OCI-LY1 (cell line): ENCODE data around the gene MARCHF9.

Experiments used
- H2AFZ ChIP-seq: fragments of 200-600 bp; sonication (generic), shearing (Covaris generic); 2 replicates; pipeline ENCODE4 v1.6.0; 2014; ENCODE audit warnings: antibody characterized with exemption, mild to moderate bottlenecking, low read length
- H3F3A ChIP-seq: fragments of 200-600 bp; sonication (generic), shearing (Covaris generic); 2 replicates; pipeline ENCODE4 v1.6.0; 2014; ENCODE audit warnings: mild to moderate bottlenecking, antibody characterized with exemption, low read length, moderate library complexity; ENCODE audit not compliant: insufficient read depth
- H3K27ac ChIP-seq: fragments of 200-600 bp; sonication (generic); 2 replicates; pipeline ENCODE4 v1.5.1; 2014; ENCODE audit warnings: low read length, mixed run types, mild to moderate bottlenecking, low read depth; ENCODE audit not compliant: poor library complexity, severe bottlenecking
- H3K27me3 ChIP-seq: fragments of 200-600 bp; sonication (generic); 2 replicates; pipeline ENCODE4 v1.6.0; 2014; ENCODE audit warnings: antibody characterized with exemption, mild to moderate bottlenecking, low read length, moderate library complexity; ENCODE audit not compliant: insufficient read depth
- H3K36me3 ChIP-seq: fragments of 200-600 bp; sonication (generic); 2 replicates; pipeline ENCODE4 v1.6.1; 2014; ENCODE audit warnings: mild to moderate bottlenecking, antibody characterized with exemption, low read length, moderate library complexity, mixed read lengths; ENCODE audit not compliant: insufficient read depth
- H3K4me1 ChIP-seq: fragments of 200-600 bp; sonication (generic); 2 replicates; pipeline ENCODE4 v1.5.1; 2014; ENCODE audit warnings: mild to moderate bottlenecking, low read length, moderate library complexity; ENCODE audit not compliant: insufficient read depth, severe bottlenecking
- H3K4me2 ChIP-seq: fragments of 200-600 bp; sonication (generic), shearing (Covaris generic); 2 replicates; pipeline ENCODE4 v1.6.1; 2014; ENCODE audit warnings: low read length
- H3K4me3 ChIP-seq: fragments of 200-600 bp; sonication (generic); 2 replicates; pipeline ENCODE4 v1.5.1; 2014; ENCODE audit warnings: low read length, low read depth, mild to moderate bottlenecking, mixed read lengths; ENCODE audit not compliant: poor library complexity, severe bottlenecking
- H3K79me2 ChIP-seq: fragments of 200-600 bp; shearing (Covaris generic); 2 replicates; pipeline ENCODE4 v1.6.1; 2016; ENCODE audit warnings: mixed run types, low read length, mixed read lengths; ENCODE audit not compliant: insufficient read depth
- H3K9ac ChIP-seq: fragments of 200-600 bp; sonication (generic), shearing (Covaris generic); 2 replicates; pipeline ENCODE4 v1.6.1; 2014; ENCODE audit warnings: mild to moderate bottlenecking, low read length, mixed read lengths
- H3K9me2 ChIP-seq: fragments of 200-600 bp; sonication (generic), shearing (Covaris generic); 2 replicates; pipeline ENCODE4 v1.6.1; 2014; ENCODE audit warnings: low read depth, mild to moderate bottlenecking, low read length, mixed read lengths
- H3K9me3 ChIP-seq: fragments of 200-600 bp; shearing (Covaris generic); 2 replicates; pipeline ENCODE4 v1.6.1; 2014; ENCODE audit warnings: low read length, mixed read lengths
- H4K20me1 ChIP-seq: fragments of 200-600 bp; sonication (generic), shearing (Covaris generic); 2 replicates; pipeline ENCODE4 v1.6.0; 2016; ENCODE audit warnings: mild to moderate bottlenecking, low read length; ENCODE audit not compliant: insufficient read depth
- EZH2 ChIP-seq: fragments of 200-600 bp; sonication (generic), shearing (Covaris generic); IDR thresholded peaks from 2 replicates; pipeline ENCODE4 v1.8.0; 2017; ENCODE audit warnings: borderline replicate concordance, mixed run types, mild to moderate bottlenecking, antibody characterized with exemption, low read length, moderate library complexity, mixed read lengths
- TF ChIP-seq, protein P1 (sequence below): fragments of 200-600 bp; sonication (generic), shearing (Covaris generic); IDR thresholded peaks from 2 replicates; pipeline ENCODE4 v1.5.1; 2017; ENCODE audit warnings: mild to moderate bottlenecking, antibody characterized with exemption, low read length, moderate library complexity, mixed read lengths

The MARCHF9 gene

DNA sequence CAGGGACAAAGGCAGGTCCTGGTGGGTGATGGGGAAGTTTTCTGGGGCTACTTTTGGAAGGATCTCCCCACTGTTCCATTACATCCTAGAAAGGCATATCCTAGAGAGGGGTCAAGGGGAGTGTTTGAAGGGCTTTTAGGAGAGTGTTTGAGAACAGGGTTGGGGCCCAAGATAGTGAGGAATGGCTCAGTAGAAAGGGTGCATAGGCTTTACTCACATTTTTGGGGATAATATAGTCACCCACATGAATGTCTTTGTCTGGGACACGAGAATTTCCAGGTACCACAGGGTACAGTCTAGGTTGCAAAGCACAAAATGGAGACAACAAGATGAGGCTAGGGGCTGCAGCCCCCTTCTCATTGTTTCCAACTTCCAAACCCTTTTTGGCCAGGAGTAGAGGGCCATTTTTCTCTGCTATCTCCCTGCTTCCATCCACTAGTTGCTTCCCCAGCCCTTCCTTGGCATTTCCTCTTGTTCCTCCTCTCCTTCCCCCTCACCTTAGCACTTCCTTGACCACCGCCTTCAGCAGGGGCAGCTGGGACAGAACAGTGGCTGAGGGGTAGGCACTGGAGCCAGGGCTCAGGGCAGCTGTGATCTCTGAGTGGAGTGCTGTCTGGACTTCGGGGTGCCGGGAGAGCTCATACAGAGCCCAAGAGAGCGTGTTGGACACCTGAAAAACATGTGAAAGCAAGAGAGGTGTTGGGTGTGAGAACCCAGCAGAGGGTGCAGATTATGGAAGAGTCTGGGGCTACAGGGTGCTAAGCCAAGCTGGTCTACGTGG is 9.2 kb downstream of the MARCHF9 start:
- Histone ChIP-seq H3K36me3 (peaks cover 25% of the 10 kb centered on the region), H3K4me2 (no peak overlapping the region)

DNA sequence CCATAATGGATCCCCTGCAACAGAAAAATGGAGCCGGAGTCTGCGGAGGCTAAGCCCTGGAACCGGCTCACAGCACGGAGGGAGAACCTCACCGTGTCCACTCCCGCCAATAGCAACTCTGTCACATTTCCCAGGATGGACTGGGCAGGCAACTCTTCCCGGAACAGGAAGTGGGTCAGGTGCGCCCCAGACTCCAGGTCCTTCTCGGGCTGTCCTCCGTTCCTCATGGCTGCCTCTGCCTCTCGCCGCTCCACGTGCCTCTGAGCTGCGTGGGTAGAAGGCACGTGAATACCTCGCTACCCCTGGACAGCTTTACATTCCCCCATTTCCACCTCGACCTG is 9.7 kb downstream of the MARCHF9 start:
- Histone ChIP-seq H3K79me2 (no peaks in the 10 kb centered on the region), H3K27ac (no peak overlapping the region), H4K20me1 (no peaks in the 10 kb centered on the region), H3K9ac (peak overlapping the region; percentile 36; the same call in 1 of the 2 replicates), H3K9me2 (no peaks in the 10 kb centered on the region), H3K36me3 (peaks cover 26% of the 10 kb centered on the region), H2AFZ (no peak overlapping the region), H3K4me3 (peak overlapping the region; percentile 47), H3K4me1 (peaks cover 20% of the 10 kb centered on the region), H3K9me3 (no peaks in the 10 kb centered on the region), H3F3A (no peaks in the 10 kb centered on the region), H3K27me3 (peaks cover 24% of the 10 kb centered on the region), H3K4me2 (peak overlapping the region; percentile 66)
- no peak for TF ChIP-seq EZH2
- TF ChIP-seq, protein P1, sequence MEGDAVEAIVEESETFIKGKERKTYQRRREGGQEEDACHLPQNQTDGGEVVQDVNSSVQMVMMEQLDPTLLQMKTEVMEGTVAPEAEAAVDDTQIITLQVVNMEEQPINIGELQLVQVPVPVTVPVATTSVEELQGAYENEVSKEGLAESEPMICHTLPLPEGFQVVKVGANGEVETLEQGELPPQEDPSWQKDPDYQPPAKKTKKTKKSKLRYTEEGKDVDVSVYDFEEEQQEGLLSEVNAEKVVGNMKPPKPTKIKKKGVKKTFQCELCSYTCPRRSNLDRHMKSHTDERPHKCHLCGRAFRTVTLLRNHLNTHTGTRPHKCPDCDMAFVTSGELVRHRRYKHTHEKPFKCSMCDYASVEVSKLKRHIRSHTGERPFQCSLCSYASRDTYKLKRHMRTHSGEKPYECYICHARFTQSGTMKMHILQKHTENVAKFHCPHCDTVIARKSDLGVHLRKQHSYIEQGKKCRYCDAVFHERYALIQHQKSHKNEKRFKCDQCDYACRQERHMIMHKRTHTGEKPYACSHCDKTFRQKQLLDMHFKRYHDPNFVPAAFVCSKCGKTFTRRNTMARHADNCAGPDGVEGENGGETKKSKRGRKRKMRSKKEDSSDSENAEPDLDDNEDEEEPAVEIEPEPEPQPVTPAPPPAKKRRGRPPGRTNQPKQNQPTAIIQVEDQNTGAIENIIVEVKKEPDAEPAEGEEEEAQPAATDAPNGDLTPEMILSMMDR = no peak

More for the DNA sequence above, 9.2 kb downstream of the MARCHF9 start:
- Histone ChIP-seq H4K20me1 (no peaks in the 10 kb centered on the region), H3K4me3 (no peak overlapping the region), H2AFZ (no peak overlapping the region), H3K27ac (no peak overlapping the region), H3K9ac (no peak overlapping the region), H3K79me2 (no peaks in the 10 kb centered on the region), H3K9me2 (no peaks in the 10 kb centered on the region), H3F3A (no peaks in the 10 kb centered on the region), H3K9me3 (no peaks in the 10 kb centered on the region), H3K27me3 (peaks cover 24% of the 10 kb centered on the region), H3K4me1 (peaks cover 20% of the 10 kb centered on the region)
- no peak for TF ChIP-seq EZH2
- TF ChIP-seq, protein P1 = no peak

DNA sequence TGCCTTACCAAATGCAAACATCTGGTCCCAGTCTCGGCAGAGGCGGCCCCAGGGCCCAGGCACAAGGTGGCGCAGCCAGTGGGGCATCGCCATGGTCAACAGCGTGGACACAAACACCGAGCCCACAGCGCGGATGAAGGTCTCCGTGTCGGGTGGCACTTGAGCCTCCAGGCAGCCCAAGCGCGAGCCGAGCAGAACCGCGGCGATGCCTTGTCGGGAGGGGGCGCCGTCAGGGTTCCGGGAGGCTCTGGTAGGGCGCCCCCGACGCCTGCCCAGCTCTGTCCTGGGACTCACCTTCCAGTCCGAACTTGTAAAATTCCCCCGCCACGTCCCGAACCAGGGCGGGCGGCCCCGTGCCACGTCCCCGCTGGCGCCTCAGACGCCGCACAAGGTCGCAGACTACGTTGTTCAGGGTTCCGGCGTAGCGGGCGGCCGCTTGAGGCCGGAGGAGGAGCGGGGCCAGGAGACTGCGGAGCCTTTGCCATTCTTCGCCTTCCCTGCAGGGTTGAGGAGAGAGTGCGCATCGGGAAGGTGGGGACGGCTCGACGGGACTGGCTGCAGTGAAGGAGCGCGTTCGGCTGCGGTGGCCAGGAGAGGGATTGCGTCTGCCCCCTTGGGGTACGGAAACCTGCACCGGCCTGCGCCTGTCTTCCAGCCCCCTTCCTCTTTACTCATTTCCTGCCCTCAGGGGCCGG is 10.2 kb downstream of the MARCHF9 start:
- H3K9ac ChIP-seq = peak overlapping the region; percentile 36; the same call in 1 of the 2 replicates
- no peak overlapping the region for H2AFZ ChIP-seq
- peaks cover 24% of the 10 kb centered on the region for H3K27me3 ChIP-seq

More for the DNA sequence above, 10.2 kb downstream of the MARCHF9 start:
- no peaks in the 10 kb centered on the region for H3F3A ChIP-seq
- H4K20me1 ChIP-seq = no peaks in the 10 kb centered on the region
- no peak overlapping the region for H3K27ac ChIP-seq
- H3K4me1 ChIP-seq = peaks cover 20% of the 10 kb centered on the region
- H3K9me2 ChIP-seq = no peaks in the 10 kb centered on the region
- H3K9me3 ChIP-seq = no peaks in the 10 kb centered on the region
- TF ChIP-seq, protein P1 = peak; percentile 65
- TF ChIP-seq EZH2 = no peak
- no peaks in the 10 kb centered on the region for H3K79me2 ChIP-seq
- peak overlapping the region; percentile 66 for H3K4me2 ChIP-seq
- peaks cover 27% of the 10 kb centered on the region for H3K36me3 ChIP-seq
- peak overlapping the region; percentile 47 for H3K4me3 ChIP-seq
